Astrocyte of the cerebellum (primary cell): ENCODE measurements around the gene ZC3H18.
A peak's percentile ranks its signal among the peaks of the same experiment; 100 is the strongest.
"Not testable (repeated sequence)": the region's sequence is repeated elsewhere in the genome, so short reads cannot be mapped to it uniquely, and the experiment has no call there.

Experiments used
- DNase-seq: peaks from one replicate; pipeline ENCODE4 v3.0.0-alpha.2; 2011; ENCODE audit warnings: low read depth
- H3K4me3 ChIP-seq: 2 replicates; pipeline ENCODE4 v1.5.1; 2011; ENCODE audit warnings: mild to moderate bottlenecking, low read depth, low read length, moderate library complexity
- in situ Hi-C: cut with HindIII; loops from 2 replicates; pipeline ENCODE4 v1.10.0; 2017; ENCODE audit warnings: low sequenced_read_pairs
- TF ChIP-seq, protein P1 (sequence below): IDR thresholded peaks from 2 replicates; pipeline ENCODE4 v1.5.1; 2012; ENCODE audit warnings: low read length, low read depth, moderate library complexity, mild to moderate bottlenecking; ENCODE audit errors: missing control alignments

Gene ZC3H18

DNA sequence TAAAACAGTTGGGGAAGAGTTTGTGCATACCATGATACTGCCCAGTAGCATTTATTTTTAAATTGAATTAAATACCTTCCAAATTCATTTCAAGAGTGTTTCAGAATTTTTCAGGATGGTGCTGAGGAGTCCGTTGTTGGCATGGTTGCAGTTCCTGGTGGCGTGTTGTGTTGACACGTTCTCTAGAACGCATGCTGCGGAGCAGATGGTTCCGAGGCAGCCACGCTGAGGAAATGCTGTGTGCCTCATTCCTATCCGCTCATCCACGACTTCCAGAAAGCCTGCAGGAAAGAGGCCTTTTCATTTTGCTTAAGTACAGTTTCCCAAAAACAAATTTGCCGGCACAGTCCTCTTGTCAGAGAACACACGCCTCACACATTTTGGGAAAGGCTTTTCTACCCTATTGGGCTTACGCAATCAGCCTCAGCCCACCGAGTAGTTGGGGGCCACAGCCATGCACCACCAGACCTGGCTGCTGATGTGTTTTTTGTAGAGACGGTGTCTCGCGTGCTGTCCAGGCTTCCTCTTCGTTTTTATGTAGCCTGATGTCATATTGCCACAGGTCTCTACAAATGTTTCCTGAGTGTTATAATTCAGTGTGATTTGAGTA, 36.0 kb downstream of the ZC3H18 start:
- H3K4me3 ChIP-seq: no peak overlapping the region
- in situ Hi-C loops: no loop called here
- TF ChIP-seq, protein P1, sequence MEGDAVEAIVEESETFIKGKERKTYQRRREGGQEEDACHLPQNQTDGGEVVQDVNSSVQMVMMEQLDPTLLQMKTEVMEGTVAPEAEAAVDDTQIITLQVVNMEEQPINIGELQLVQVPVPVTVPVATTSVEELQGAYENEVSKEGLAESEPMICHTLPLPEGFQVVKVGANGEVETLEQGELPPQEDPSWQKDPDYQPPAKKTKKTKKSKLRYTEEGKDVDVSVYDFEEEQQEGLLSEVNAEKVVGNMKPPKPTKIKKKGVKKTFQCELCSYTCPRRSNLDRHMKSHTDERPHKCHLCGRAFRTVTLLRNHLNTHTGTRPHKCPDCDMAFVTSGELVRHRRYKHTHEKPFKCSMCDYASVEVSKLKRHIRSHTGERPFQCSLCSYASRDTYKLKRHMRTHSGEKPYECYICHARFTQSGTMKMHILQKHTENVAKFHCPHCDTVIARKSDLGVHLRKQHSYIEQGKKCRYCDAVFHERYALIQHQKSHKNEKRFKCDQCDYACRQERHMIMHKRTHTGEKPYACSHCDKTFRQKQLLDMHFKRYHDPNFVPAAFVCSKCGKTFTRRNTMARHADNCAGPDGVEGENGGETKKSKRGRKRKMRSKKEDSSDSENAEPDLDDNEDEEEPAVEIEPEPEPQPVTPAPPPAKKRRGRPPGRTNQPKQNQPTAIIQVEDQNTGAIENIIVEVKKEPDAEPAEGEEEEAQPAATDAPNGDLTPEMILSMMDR: no peak
- no peak for DNase-seq

DNA sequence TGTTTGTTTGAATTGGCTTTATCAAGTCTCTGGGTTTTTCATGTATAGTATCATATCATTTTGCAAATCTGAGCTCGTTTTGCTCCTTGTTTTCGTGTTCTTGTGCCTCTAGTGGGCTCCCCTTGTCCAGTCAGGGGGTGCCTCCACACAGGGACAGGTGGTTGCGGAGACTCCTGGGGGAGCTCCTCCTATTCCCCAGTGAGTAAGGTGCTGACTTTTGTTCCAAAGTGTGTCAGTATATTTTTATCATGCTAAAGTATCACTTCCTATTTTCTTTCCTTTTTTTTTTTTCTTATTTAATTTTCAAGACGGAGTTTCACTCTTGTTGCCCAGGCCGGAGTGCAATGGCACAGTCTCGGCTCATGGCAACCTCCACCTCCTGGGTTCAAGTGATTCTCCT, 37.9 kb downstream of the ZC3H18 start:
- DNase-seq: no peak
- in situ Hi-C loops: no loop called here
- no peak overlapping the region for H3K4me3 ChIP-seq
- TF ChIP-seq, protein P1: no peak

DNA sequence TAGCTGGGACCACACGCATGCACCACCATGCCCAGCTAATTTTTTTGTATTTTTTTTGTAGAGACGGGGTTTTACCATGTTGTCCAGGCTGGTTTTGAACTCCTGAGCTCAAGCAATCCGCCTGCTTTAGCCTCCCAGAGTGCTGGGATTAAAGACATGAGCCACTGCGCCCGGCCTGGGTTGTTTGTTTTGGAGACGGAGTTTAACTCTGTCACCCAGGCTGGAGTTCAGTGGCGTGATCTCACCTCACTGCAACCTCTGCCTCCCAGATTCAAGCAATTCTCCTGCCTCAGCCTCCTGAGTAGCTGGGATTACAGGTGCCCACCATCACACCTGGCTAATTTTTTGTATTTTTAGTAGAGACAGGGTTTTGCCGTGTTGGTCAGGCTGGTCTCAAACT, 39.2 kb downstream of the ZC3H18 start:
- DNase-seq, H3K4me3 ChIP-seq, in situ Hi-C loops: not testable (repeated sequence)

DNA sequence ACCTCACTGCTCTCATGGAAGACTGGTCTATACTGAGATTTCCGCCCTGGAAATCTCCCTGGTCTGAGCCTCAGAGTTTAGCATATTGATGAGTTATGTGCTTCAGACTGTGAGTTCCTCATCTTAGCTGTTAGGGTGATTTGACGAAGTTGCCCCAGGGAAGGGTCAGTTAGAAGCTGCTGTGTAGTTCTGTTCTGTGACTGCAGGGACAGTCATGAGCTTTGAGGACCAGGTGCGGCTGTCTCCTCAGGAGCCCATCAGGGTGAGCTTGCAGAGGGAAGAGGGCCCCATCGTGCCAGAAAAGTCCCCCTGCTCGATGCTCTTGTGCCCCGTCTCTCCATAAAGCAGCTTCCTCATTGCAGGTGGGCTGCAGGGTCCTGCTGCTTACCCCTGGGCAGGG, 39.9 kb downstream of the ZC3H18 start:
- no peak for DNase-seq
- TF ChIP-seq, protein P1: peak; percentile 33
- in situ Hi-C loops: no loop called here
- H3K4me3 ChIP-seq: no peak overlapping the region

DNA sequence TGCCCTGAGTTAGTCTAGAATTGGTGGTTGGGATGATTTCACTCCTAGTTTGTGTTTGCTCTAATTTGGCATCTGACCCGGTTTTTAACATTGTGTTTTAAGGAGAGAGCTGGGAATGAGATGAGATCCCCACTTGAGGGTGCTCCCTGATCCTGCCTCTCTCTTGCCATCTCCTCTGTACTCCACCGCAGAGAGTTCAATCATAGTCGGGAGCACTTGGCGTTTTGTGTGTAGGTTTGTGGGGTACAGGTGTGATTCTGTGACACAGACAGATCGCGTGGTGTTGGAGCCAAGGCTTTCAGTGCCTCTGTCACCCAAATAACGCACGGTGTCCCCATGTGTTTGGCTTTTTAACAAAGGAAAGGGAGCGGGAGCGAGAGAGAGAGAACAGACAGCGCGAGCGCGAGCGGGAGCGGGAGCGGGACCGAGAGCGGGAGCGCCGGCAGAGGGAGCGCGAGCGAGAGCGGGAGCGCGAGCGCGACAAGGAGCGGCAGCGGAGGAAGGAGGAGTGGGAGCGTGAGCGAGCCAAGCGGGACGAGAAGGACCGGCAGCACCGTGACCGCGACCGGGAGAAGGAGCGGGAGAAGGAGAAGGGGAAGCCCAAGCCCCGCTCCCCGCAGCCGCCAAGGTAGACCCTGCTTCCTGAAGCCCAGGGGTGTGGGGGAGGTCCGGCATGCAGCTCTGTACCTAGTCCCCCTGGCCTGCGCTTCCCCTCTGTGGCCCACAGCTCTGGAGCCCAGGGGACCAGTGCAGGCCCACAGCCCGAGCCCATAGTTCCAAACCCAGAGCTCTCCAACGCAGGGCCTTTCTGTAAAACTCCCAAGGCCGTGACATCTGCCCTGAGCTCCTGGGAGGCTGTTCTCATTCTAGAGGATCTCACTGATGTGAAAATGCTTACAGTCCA, 41.0 kb downstream of the ZC3H18 start:
- in situ Hi-C loops: no loop called here
- TF ChIP-seq, protein P1: no peak
- no peak for DNase-seq
- no peak overlapping the region for H3K4me3 ChIP-seq

DNA sequence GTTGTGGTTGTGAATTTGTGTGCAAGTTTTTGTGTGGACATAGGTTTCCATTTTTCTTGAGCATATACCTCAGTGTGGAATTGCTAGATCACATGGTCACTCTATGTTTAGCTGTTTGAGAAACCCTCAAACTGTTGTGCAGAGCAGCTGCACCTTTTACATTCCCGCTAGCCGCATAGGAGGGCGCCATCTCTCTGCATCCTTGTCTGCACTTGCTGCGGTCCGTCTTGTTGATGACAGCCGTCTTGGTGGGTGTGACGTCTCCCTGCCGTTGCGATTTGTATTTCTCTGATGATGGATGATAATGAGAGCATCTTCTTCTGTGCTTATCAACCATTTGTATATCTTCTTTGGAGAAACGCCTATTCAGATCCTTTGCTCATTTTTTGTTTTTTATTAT, 43.1 kb downstream of the ZC3H18 start:
- TF ChIP-seq, protein P1: no peak
- no peak overlapping the region for H3K4me3 ChIP-seq
- DNase-seq: no peak
- in situ Hi-C loops: no loop called here
